Stimulated activated CD8-positive, alpha-beta memory T cell treated with anti-CD3 and anti-CD28 coated beads, Interleukin-4, amount 100 ng/mL, for 24 hours (primary cell): ENCODE data around the gene RNF26.
"Not testable (repeated sequence)": the region's sequence is repeated elsewhere in the genome, so short reads cannot be mapped to it uniquely, and the experiment has no call there.

Experiments
- DNase-seq: peaks from one replicate; pipeline ENCODE4 v3.0.0-alpha.2; 2020; ENCODE audit warnings: low read depth

The RNF26 gene

DNA sequence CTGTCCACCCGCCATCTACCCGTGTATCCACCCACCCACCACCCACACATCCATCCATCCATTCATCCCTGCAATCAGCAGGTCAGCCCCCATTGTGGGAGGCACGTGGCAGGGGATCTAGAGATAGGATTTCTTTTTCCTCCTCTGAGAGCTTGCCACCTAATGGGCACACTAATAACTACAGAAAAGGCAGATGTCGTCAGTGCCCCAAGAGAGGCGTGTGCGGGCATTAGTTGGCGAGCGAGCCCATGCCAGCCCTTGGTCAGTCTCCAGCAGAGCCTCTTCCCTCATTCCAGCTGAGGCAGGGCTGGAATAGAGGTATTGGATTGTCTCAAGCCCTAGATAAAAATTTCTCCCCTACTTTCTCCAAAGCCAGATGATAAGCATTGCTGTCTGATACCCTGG, 37.5 kb downstream of the RNF26 start:
- DNase-seq, result no peak

DNA sequence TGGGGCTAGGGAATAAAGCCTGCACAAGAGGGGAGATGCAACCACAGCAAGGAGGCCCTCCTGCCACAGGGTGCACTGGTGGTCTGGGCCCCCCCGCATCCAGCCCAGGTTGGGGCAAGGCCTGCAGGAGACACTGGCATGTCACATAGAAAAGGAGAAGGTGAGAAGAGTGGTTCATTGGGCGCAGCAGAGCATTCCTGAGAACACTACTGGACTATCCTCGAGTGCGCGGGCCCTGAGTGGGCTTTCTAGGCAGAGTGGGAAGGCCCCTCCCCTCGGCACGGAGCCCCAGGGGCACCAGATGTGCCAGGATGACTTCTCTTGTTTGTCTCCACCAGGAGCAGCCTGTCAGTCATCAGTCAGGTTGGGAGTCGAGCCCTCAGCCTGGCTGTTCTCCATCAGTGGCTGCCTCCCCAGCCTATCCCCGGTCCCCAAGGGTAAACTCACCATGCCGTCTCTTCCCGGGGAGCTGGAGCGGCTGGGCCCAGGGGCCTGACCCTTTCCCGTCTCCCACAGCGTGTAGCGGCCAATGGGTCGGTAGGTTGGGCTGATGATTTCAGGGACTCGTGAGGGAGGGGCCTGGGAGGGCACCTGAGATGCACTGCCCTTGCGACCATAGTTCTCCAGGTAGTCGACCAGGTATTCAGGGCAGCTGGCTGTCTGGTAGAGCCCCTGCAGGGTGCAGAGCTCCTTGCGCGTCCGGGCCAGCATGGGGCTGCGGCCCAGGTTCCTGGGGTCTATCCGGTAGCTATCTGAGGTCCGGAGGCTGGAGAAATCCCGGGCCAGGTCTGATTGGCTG, 38.1 kb downstream of the RNF26 start:
- no peak for DNase-seq

DNA sequence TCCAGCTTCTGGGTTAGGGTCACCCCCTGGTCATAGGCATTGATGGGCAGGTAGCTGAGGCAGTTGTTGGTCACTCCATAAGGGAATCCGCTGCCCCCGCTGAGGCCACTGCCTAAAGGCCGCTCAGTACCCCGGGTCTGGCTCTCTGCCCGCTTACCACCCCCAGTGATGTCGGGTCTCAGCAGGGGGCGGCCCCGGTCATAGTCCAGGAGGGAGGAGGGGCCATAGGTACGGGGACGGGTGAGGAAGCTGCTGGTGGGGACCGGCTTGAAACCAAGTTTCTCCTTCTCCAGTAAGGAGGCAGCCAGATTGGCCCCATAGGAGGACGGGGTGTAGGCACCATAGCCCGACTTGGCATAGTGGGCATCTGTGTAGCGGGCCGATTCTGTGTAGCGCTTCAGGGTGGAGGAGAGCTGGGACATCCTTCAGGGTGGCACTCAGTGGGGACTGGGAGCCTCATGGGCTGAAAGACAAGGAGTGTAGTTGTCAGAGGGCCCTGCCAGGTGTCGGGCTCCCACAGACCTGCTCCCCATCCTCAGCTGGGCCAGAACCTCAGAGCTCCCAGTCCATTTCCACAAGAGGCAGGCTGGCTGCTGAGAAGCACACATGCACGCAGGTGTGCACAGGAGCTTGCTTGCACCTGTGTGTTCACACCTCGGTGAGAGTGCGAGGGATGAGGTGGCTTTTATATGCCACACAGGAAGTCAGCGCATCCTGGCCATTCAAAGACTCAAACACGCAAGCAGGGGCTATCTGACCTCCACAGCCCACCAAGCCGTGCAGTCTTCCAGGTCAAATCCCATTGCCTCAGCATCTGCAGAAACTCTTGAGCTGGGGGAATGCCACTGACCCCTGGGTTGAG, 39.0 kb downstream of the RNF26 start:
- no peak for DNase-seq

DNA sequence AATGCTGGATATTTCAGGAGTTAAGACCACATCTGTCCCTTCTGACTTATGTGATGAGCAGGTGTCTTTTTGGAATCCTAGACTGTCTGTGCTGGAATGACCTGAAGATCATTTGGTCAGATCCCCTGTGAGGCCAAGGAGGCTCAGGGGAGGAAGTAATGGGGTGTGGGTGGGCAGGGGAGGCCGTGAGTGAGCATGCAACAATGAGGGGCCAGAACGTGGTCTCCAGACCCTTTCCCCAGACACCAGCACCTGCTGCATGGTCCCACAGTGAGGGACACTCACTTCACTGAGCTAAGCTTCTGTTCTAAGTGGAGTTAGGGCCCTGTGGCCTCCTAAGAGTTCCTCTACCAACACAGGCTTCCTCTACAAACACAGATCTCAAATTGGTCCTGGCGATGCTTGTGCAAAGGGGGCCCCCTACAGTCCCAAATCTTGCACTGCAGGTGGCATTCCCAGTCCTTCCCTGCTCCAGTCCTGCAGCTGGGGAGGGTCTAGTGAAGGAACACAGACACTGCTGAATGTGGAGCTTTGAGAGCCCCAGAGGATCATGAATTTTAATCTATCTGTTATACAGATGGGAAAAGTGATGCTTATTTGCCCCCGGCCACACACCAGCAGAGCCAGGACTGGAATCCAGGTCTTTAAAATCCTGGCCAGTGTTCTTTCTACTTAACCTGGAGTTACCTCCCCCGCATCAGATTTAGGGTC, 39.7 kb downstream of the RNF26 start:
- no peak for DNase-seq

GRCh38 chr11:119374632-119375336, 40.5 kb downstream of the RNF26 start:
- no peak for DNase-seq

DNA sequence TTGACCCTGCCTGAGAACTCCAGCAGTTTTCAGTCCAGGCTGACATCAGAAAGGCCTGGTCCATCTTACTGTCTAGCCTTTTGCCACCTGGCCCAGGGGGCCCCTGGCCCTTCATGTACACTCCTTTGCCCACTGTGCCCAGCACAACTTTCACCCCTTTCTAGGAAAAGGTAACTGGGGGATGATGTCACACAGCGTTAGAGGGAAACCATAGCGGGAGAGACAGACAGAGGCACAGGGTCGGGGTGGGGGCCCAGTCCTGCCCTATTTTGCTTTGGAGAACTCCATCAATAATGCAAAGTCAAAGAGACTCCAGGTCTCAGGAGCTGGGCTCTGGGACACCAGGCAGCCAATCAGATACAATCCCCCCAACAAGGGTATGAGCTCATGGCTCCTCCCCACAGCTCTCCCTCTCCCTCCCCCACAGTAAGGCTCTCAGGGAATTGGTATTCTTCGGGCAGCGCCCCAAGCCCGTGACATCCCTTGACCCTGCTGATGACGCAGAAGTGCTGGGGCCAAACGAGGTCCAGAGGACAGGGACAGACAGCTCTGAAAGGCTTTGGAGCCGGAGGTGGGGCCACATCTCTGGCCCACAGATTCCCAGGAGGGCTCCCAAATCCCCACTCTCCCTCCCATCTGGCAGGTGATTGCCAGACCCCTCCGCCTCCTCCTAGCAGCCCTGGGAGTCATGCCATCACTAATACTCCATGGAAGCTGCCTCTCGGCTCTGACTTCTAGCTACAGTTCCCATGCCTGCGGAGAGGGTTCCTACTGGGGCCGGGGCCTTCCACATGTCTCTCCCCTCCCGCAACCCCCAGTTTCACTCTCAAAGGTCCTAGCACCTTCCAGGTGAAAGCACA, 41.2 kb downstream of the RNF26 start:
- no peak for DNase-seq

- no peak for DNase-seq
Observed at GRCh38 chr11:119376197-119376847, 42.0 kb downstream of the RNF26 start.

GRCh38 chr11:119377112-119377901, 43.0 kb downstream of the RNF26 start:
- no peak for DNase-seq

DNA sequence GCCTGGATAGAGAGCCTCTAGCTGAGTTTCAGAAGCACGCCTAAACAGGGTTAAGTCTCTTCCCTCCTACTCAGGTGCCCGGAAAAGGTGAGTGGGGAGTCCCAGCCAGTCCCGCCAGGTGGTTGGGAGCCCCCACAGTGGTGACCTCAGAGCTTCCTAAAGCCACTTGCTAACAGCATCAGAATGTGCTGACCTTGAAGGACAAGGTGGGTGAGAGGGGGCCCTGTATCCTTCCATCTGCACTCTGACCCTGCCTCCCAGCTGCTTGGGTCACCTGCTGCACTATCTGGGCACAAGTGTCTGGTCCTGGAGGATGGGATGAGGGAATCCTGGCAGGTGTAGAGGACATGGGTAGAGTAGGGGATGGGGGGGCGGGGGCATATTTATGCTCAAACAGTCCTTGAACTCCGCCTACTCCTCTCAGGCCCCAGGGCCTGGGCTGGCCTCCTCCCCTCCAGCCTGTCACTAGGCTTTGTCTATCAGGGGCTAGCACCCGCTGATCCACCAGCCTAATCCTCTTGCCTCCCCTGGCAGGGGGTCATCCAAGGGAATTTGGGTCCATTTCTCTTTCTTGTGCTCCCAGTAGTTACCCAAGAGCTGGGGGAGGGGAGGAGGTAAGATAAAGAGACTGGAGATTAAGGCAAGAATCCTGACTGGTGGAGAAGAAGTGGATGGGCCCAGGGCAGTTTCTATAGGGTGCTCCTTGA, 43.8 kb downstream of the RNF26 start:
- no peak for DNase-seq

GRCh38 chr11:119378851-119379465, 44.6 kb downstream of the RNF26 start:
- DNase-seq, result no peak

DNA sequence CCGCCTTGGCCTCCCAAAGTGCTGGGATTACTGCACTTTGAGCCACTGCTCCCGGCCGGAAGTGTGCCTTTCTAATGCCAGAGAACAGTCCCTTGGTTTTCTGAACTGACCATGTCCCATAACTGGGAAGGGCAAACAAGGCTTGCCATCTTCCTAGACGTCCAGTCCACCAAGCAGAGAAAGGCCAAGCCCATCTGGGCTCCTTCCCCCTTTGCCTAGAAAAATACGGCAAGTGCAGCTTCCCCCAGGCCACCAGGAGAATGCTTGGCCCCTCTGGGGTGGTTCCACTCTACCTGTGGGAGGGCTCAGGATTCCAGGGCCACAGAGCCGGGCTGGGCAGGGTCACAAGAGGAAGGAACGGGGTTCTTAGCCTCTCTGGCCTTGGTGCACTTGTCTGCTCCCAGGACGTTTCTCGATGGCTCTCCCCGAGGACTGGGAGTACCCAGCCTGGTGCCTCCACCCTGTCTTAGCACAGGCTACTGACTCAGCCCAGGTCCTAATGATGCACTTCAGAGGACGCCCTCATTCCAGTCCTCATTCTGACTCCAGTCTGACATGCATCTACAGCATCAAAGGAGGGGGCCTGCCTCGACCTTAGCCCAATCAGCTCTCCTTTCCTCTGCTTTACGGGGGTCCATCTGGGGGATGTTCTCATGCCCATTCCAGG, 46.0 kb downstream of the RNF26 start:
- no peak for DNase-seq

DNA sequence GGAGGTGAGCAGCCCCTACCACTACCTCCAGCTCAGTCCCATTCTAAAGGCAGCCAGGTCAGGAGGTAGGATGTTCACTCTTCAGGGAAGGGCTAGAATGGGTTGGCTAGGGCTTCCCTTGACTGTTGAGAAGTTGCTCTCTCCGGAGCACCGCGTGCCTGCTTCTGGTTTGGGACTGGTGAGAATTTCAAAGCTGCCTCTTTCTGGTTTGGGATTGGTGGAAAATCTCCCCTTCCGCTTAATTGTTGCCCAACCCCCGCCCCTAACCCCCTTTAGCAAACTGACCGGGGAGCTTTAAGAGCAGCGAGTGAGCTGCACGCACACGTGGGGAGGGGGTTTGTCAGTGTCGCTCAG, 46.5 kb downstream of the RNF26 start:
- no peak for DNase-seq

GRCh38 chr11:119381181-119381988, 47.1 kb downstream of the RNF26 start, which contains the start of gene USP2:
Gene USP2 (minus strand): TSS chr11:119381690. CDS start chr11:119373480, 8,210 bp downstream.
- peak; percentile 97 for DNase-seq

DNA sequence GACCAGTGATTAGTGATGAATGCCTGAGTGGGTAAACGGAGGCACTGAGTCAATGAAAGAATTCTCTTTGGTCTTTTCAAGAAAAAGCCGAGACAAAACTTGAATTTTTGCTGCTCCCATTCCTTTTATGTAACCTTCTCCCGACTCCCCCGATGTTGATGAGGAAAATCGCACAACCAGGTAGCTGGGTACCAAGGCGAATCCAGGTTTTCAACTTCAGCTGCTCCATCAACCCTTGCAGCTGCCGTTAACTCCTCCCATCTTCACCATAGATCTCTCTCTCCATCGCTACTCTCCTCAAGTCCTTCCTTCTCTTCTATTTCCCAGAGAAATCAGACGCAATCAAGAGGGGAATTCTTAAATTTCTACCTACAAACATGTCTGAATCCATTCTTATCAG, 47.8 kb downstream of the RNF26 start:
- no peak for DNase-seq

GRCh38 chr11:119382513-119382912, 48.2 kb downstream of the RNF26 start:
- DNase-seq, result not testable (repeated sequence)

DNA sequence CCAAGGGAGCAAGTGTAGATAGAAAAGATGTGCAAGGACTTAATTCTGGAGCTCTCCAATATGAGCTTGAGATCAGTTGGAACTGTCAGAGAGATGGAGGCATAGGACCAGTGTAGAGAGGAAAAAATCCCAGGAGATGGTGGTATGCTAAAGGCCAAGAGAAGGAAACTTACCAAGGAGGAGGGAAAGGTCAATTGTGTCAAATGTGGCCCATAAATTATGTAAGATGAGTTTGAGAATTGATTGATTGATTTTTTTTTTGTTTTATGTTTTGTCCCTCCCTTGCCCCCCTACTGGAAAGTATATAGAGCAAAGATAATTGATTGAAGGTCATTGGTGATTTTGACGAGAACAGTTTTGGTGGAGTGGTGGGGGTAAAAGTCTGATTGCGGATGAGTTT, 50.0 kb downstream of the RNF26 start:
- DNase-seq, result no peak
